GM18505 (cell line): ENCODE measurements around the gene SMU1.

Experiments used
- ATAC-seq: cut with Tn5 transposase; IDR thresholded peaks from one replicate; pipeline ENCODE4 v1.9.1; 2021; ENCODE audit not compliant: unreplicated experiment
- POLR2A ChIP-seq: IDR thresholded peaks from 4 replicates; pipeline ENCODE4 v1.6.1; 2011; ENCODE audit warnings: borderline replicate concordance; ENCODE audit not compliant: insufficient read depth, insufficient read length; ENCODE audit errors: extremely low read depth

Gene SMU1

DNA sequence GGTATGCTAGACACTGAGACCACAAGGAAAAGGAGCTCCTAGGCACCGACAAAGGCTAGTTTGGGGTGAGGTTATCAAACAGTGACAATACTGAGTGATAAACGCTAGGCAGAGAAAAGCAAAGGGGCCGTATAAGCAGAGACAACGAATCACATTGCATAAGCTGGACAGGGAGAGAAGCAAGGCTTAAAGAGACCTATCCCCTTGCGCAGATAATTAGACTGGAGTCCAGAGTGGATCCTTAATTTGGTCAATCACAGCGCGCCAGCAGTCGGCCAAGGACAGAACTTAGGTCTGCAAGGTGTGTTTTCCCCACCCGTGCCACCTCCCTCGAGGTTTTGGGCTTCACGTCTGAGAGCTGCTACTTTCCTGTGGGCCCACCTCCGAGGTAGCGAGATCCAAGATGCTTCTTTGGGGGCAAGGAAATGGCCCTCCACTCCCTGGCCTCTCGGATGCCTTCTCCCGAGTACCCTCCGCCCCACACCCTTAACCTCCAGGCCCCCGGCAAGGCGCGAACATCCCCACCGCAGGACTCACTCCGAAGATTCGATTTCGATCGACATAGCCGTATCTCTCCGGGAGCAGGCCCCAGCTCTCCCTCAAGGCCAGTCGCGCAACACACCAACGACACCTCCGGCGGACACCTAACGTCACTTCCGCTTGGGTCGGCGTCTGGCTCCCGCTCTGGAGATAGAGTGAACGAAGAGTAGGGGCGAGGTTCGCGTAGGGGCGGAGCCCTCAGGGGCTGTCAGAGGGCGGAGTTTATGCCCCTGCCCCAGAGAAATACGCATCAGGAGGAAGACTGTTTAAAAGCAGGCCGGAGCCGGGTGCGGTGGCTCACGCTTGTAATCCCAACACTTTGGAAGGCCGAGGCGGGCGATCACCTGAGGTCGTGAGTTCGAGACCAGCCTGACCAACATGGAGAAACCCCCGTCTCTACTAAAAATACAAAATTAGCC, at the start of gene SMU1:
Gene SMU1 (minus strand): TSS at position 629 of the 959 bp plus-strand sequence. CDS start 66 bp downstream, at position 563.
- TF ChIP-seq POLR2A, result peak; percentile 65
- peak; percentile 99 for ATAC-seq

DNA sequence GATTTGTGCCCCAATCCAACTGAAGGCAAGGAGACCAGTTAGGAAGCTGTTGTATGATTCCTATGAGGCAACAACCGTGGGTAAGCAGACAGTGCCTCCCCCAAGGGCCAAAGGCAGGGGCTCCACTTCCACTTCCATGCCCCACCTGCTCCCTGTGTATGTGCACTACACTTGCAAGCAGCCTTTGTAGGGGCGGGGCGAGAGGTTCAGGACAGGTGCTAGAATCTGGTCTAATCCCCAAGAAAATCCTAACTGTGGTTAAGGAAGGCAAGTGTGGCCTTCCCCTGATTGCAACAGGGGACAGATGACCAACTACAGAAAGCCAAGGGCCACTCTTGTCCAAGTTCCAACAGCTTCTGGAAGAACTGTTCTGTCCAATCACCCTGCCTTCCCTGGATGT, 49.0 kb upstream of the SMU1 start:
- ATAC-seq, result no peak
- TF ChIP-seq POLR2A, result no peak

DNA sequence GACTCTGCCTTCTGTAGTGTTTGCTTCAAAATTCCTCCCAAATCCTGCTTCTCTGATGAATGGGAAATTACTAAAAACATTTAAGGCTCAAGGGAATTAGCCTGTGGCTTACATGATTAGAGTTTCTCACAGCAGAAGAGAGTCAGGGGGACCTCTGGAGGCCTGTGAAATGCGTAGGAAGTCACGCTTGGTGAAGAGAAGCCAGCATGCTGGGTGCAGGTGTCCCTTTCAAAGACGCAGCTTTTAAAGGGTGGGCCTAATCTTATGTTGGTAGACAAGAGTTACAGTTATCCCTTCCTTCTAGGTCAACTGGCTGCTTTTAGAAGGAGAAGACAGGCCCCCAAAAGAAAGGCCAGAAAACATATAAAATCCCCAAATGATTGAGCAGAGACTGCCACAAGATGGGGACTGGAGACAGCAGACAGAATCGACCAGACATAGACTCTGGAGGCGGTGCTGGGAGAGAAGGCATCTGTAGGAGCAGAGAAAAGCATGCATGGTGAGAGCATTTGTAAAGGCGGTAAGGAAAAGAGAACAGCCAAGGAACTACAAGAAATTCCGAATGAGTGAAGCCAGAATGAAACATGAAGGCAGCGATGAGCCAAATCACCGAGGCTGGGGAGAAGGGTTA, 48.4 kb upstream of the SMU1 start:
- no peak for ATAC-seq
- no peak for TF ChIP-seq POLR2A

DNA sequence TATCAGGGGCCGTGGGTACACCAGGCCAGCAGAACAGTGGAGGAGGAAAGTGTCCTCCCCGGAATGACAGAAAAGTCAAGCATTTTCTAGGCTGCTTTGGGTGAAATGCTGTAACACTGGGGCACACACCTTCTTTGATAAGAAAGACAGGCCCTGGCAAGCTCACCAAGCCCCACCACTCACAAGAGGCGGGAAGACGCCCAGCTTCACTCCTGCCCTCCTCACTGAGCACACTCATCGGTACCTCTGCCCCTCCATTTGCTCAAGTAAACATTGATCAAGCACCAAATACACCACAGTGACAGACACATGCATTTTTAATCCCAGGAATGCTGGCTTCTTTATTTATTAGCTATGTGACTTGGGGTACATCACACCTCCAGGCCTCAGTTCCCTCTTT, 47.6 kb upstream of the SMU1 start:
- TF ChIP-seq POLR2A, result no peak
- ATAC-seq, result no peak

DNA sequence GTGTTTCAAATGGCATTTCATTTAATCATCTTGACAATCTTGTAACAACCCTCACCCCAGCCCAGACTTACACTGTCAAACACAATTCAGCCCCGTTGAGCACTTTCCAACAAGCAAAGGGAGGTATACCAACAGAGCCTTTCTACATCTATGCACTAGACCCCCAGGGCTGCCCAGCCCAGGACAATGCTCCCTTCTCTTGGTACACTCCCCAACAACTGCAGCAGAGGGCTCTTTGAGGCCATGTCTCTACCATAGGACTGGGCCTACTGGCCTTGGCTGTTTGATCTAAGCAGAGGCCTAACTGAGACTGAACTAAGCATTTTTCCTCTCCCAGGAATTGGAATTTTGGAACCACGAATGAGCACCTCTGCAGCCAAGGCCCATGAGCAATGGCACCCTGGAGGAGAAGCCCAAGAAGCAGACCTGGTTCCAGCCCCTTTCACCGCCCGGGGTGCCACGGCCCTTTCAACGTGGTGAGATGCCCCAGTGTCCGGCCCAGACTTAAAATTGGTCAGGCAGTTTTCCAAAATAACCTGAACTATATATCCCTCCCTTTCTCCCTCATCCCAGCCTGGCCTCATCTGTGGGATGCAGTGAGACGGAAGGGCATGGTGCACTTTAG, 47.0 kb upstream of the SMU1 start:
- TF ChIP-seq POLR2A, result no peak
- ATAC-seq, result no peak

DNA sequence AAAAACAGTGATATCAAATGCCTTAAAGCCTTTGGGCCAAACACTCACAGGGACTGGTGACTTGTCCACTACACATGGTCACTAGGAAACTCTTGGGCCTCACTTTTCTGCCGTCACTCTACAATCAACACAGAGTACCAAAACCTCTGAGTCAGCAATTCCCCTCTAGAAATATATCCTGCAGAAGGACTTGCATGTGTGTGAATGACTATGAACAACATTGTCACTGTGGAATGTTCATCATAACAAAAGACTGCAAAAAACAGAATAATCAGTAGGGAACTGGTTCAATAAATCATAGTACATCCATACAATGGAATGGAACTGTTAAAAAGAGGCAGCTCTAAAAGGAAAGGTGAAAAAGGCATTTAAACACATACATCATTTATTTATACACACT, 44.1 kb upstream of the SMU1 start:
- TF ChIP-seq POLR2A, result no peak
- ATAC-seq, result no peak

DNA sequence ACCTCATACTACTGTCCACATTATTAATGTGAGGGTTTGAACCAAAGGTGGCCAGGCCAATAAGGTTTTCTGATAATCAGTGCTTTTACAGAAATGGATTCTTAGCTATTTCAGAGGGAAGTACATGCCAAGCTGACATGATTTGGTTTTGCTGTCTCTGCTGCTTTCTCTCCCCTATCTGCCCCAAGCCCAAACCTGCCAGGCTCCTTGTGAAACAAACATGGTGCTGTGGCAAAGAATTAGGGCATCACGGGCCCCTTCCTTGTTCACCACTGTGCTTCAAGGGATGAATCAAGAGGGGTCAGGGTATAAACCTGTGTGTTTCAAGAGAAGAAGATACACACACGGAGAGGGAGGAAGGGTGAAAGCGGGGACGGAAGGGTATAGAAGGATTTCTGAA, 41.3 kb upstream of the SMU1 start:
- no peak for TF ChIP-seq POLR2A
- no peak for ATAC-seq

DNA sequence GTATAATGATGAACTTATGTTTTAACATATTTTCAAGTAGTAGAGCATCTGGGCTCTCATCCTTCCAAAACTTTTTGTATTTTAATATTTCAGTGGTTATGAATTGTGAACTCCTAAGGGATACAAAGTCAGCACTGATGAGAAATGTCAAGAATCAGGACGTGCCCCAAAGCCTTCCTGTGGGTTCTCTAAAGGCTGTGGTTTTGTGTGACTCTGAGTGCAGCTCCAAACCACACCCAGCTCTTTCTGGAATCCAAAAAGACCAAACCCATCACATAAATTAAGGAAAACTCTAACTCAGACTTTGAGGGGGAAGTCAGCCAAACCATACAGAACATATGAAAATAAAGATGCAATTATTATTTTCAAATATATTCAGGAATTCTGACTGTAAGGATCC, 40.8 kb upstream of the SMU1 start:
- no peak for TF ChIP-seq POLR2A
- ATAC-seq, result no peak

DNA sequence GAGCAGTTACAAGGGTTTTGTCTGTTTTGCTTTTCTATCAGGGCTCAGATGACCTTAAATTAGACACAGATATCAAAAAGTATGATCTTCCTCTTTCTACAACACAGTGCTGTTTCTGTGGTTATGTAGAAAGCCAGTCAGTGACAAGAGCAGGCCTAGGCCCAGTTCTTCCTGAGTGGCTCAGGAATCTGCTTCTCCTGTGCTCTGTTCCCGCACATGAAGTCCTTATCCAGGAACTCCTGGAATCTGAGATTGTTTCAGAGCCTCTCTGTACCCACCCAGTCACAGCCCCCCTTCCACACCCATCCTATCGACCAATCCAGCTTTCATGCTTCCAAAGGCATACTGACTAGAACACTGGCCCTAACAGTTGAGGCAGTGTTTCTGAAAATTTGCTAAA, 40.4 kb upstream of the SMU1 start:
- no peak for ATAC-seq
- no peak for TF ChIP-seq POLR2A

DNA sequence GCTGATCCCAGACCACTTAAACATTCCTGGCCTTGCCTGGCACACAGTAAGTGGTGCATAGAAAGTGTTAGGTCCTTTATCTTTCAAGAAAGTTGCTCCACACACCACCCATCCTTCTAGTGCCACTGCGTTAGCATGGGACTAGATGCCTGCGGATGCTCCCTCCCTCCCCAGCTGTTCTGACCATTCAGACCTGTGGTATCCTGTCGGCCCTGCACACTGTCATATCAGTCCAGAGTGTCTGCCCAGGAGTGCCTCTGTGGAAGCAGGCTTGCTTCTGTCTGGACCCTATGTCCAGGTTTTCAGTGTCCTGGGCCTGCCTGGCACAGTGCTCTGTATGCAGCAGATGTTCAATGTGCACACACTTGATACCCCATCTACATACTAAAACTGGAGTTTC, 38.3 kb upstream of the SMU1 start:
- no peak for TF ChIP-seq POLR2A

DNA sequence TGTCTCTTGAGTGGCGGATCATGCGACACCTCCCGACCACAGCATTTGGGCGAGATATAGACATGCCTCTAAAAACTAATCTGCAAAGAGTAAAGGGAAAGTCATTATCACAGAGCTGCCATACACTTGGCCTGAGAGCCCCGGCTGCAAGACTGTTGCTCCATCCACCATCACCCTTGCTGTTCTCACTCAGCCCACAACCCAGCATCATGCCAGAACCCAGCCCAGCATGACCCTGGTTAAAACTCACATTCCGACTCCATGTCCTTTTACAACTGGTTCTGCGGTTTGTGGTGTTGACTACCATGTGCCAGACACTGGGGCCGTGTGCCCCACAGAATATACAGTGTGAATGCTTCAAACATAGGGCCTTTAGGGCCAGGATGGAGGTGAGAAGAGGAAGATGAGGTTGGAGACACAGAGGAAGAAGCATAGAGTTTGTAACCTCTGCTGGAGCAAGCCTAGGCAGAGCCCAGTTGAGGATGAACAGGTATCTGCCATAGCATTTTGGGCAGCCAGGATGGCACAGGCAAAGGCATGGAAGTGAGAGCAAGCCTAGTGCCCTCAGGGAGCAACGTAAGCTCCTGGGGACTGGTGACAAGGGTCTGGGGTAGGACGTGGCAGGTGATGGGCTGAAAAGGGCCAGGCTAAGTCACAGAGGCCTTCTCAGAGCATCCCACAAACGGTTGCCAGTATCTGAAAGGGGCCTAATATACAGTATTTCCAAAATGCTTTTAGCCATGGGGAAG, 37.5 kb upstream of the SMU1 start:
- no peak for TF ChIP-seq POLR2A
- no peak for ATAC-seq

More for the DNA sequence above, 38.3 kb upstream of the SMU1 start:
- ATAC-seq, result no peak

DNA sequence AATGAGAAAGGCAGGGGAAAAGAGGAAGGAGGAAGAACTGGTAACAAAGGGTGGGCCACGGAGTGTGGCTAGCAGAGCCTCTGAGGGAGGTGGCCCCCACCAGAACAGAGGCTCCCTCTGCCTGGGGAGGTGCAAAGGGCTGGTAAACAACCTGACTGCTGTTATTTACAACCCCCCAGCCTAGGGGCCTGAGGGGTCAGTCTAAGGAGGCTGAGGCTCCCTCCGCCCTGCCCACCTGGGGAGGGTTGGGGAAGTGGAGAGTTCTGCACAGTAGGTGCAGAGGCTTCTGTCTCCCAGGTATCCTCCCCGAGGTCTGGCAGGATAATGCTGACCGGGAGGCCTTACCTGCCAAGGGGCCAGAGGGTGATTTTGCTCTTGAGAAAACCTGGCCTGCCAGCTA, 35.6 kb upstream of the SMU1 start:
- no peak for TF ChIP-seq POLR2A
- no peak for ATAC-seq

DNA sequence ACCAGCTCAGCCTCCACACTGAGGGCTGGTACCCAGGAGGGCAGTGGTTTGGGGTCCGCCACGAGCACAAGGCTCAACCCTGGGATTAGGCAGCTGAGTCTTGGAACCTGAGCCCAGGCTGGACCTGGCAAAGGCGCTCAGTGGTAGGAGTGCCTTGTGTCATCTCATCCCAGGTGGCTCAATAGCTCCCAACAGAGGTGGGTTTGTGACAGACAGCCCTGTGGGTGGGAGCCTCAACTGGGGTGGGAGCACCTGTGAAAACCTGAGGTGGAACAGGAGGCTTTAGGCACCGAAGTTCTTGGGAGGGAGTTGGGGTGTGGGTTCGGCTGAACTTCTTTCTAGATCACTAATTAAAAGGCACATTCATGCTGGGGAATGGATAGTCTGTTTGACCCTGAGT, 35.2 kb upstream of the SMU1 start:
- TF ChIP-seq POLR2A, result no peak
- ATAC-seq, result no peak
